AG08395 (cell line): ENCODE data around the gene FN3K.

Experiments
- DNase-seq: peaks from one replicate; pipeline ENCODE4 v3.0.0; 2012; ENCODE audit warnings: mixed read lengths, low spot score

The FN3K gene

GRCh38 chr17:82734987-82735866 lies at the start of gene FN3K:
Gene FN3K (plus strand): TSS chr17:82735615. CDS start chr17:82735637, 22 bp downstream.
- DNase-seq = peak; percentile 66

- no peak for DNase-seq
These were observed 48.8 kb upstream of the FN3K start for GRCh38 chr17:82686366-82687324.

- no peak for DNase-seq
These were observed 48.0 kb upstream of the FN3K start for GRCh38 chr17:82687375-82687861.

DNA sequence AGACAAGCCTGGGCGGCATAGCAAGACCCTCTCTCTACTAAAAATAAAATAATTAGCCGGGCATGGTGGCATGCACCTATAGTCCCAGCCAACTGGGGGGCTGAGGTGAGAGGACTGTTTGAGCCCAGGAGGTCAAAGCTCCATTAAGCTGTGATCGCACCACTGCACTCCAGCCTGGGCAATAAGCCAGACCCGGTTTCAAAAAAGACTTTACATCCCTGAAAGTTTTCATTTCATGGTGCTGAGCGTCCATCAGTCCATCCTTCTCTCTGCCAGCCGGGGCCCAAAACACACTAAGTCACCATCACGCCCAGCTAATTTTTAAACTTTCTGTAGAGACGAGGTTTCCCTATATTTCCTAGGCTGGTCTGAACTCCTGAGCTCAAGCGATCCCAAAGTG lies 47.5 kb upstream of the FN3K start:
- no peak for DNase-seq

DNA sequence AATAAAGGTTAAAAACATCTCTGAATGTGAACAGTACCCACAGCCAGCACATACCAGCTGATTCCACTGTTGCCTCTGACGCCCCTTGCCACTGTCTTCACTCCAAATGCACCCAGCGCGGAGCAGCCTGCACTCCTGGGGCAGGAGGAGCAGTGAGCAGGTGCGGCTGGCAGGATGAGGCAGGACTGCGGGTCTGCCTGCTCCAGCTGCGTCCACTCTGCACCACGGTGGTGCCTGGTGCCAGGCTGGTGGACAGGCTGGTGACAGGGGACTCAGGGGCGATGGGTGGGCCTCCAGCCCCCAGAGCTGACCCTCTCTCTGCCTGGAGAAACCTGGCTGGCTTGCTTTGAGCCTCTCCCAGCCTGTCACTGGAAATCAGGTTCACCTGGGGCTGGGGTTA lies 46.3 kb upstream of the FN3K start:
- no peak for DNase-seq

GRCh38 chr17:82690786-82691489 lies 44.5 kb upstream of the FN3K start:
- no peak for DNase-seq

GRCh38 chr17:82691714-82692113 lies 43.7 kb upstream of the FN3K start:
- DNase-seq = no peak

DNA sequence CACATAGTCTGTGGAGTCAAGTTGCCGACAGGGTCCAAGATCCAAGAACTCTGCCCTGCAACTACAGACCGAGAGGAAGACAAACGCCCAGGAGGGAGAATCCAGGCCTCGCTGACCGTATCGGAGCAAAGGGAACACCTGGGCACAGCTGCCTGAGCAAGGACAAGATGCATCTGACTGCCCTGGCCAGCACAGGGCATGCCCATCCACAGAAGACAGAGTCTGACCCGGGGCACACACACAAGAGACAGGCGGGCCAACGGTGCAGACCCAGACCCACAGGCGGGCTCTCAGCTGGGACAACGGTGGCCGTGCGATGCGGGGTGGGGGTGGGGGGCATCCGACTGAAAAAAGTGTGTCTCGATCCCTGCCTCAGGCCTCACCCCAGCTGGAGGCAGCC lies 43.1 kb upstream of the FN3K start:
- DNase-seq = no peak

DNA sequence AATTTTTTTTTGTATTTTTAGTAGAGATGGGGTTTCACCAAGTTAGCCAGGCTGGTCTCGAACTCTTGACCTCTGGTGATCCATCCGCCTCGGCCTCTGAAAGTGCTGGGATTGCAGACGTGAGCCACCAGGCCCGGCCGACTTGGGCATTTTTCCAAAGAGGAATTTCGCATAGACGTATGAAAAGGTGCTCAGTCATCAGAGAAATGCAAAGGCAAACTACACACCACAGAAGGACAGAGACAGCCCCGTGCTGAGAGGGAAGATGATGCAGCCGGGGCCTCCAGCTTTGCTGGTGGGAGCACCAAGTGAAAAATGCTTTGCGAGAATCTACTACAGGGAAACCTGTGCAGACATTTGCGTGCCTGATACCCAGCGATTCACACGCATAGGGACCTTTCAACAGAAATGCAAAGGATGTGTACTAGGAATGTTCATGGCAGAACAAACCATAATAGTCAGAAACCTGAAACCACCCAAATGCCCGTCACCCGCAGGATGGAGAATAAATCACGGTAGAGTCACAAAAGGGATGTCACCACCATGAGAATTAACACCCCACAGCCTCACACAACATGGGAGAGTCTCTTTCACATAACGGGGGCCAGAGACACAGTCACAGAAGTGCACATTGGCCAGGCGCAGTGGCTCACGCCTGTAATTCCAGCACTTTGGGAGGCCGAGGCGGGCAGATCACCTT lies 42.1 kb upstream of the FN3K start:
- DNase-seq = no peak

DNA sequence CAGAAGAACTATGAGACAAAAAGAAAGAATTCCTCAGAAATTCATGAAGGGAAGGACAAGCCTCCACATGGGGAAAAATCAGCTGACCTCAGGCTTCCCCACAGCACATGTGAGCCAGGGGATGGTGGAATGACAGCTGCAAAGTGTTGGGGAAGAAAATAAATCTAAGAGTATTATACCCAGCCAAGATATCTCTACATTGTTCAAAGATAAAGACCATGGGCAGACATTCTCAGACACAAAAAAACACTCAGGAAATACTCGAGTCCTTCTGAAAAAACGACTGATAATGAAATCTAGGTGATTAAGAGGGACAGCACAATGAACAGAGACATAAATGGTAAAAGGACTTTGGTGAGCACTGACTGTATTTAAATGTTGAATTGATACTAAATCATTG lies 40.8 kb upstream of the FN3K start:
- no peak for DNase-seq

- no peak for DNase-seq
These were observed 39.2 kb upstream of the FN3K start for GRCh38 chr17:82696259-82696658.

GRCh38 chr17:82696916-82697807 lies 38.3 kb upstream of the FN3K start:
- peak; percentile 19 for DNase-seq

DNA sequence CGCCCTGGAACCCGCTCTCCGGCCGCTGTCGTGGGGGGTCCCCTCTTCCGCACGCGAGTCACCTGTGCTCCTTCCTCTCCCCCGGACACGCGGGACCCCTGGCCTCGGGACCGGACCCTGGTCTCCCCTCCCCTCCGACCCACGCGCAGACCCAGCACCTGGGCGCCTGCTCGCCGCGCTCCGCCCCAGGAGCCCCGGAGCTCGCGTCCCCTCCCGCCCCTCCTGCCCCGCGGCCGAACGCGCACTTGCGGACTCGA lies 37.7 kb upstream of the FN3K start:
- no peak for DNase-seq

DNA sequence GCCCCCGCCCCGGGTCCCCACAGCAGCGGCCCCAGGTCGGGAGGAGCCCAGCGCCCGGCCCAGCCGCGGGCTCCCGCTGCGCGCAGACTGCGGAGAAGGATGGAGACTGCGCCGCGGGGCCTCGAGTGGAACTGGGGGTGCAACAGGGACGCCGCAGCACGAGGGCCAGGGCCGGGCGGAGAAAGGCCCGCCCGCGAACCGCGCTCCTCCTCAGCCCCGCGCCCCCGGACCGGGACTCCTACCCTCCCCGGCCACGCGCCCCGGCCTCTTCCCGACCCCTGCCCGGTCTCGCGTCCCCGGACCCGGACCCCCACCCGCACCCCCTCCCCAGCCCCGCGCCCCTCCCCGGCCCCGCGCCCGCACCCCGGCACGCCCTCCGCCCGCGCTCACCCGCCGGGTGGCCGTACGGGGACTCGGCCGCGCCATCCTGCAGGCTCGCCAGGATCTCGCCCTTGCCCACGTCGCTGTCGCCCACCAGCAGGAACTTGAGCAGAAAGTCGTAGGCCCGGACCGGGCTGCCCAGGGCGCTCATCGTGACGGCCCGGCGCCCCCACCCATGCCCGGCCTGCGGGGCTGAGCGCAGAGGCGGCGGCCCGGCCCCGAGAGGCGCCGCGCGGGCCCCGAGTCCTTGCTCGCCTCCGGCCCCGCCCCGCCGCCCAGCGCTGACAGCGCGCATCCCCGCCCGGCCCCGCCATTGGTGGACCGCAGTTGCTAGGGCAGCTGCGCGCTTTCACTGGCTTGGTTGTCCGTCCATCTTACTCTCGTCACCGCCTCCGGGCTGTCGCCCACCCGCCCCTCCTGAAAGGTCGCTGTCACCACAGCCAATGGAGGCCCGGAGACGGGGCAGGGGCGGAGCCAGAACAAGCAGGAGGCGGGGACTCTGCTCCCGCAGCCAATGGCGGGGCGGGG lies 37.1 kb upstream of the FN3K start, which contains the start of gene RAB40B:
Gene RAB40B (minus strand): TSS at position 634 of the 909 bp plus-strand sequence. CDS start 102 bp downstream, at position 532.
- peak; percentile 100 for DNase-seq

DNA sequence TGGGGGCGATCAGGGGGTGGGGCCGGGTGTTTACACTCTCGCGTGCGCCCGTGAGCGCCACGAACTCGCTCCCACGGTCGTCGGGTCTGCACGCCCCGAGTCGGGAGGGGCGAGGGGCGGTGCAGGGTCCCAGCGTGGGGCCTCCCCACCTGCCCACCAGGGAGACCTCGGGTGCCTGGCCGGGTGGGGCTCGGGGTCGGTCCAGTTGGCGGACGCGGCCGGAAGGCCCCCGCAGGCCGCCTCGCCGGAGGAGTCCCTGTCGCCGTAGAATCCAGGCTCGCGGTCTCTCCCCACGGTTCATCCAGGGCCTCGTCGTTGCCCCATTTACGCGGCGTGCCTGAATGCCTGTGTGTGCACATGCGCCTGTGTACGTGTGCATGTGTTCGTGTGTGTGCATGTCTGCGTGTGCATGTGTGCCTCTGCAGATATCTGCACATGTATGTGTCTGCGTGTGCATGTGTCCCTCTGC lies 36.4 kb upstream of the FN3K start:
- no peak for DNase-seq

DNA sequence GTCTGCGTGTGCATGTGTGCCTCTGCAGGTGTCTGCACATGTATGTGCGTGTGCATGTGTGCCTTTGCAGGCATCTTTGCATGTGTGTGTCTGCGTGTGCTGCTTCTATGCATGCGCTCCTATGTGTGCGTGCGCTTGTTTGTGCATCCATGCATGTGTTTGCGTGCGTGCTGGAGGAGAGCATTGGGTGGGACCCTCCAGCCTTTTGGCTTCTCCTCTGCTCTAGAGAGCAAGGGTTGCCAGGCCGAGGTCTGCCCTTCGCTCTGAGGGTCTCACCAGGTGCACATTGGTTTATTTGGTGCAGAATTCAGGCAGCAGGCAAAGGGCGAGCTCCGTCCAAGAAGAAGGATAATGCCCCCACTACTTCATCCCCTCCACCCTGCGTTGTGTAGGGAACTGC lies 35.9 kb upstream of the FN3K start:
- DNase-seq = no peak

DNA sequence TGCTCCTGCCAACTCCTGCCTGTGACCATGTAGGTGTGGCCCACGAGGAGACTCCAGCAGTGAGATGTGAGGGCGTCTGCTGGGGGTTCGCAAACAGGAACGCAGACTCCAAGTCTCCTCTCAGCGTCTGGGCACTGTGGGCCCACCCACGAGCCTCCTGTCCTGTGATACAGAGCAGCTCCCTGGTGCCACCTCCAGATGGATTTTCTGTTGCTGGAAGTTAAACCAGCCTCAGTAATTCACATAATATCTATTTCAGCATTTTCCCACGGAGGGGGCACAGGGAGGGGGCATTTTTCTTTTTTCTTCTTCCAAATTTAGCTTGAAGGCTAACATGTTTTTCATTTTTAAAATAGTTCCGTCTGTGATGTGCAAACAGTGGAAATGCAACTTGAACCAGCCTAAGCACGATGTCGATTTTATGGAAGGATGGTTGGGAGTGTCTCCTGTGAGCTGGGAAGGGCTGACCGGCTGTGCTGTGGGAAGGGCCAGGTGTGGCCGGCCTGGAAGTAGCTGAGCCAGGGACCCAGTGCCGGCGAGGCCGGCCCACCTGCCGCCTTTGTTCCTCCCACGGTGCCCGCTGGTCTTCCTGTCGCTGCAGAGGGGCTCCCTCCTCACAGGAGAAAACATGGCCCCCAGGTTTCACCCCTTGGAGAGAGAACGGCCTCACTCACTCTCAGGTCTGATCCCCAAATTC lies 33.0 kb upstream of the FN3K start:
- DNase-seq = no peak

- DNase-seq = no peak
These were observed 32.2 kb upstream of the FN3K start for GRCh38 chr17:82703036-82703745.
